Body of pancreas (tissue), 4 donors: Measurements from ENCODE around the gene NOTCH4. TPM values are rescaled to one million over a fixed set of nuclear protein-coding genes. Genes with fewer than 3 reads are reported as not detected.

Experiments used
- ATAC-seq: fragments of 150-250 bp; one replicate; pipeline ENCODE4 v1.9.1; 2016
- DNase-seq, 4 donors: peaks; one replicate each; pipeline ENCODE4 v3.0.0-alpha.2; 2019
- H3K27ac ChIP-seq, 4 donors: fragments of 200-600 bp; sonication (generic); 1 replicate in 3 of 4; 2 replicates in 1 of 4; pipeline versions ENCODE4 v1.5.1 to v1.6.1; 2016 to 2019; ENCODE audit warnings: mild to moderate bottlenecking in 1 of 4, mixed read lengths in 1 of 4, moderate library complexity in 1 of 4
- H3K27me3 ChIP-seq, 2 donors: fragments of 200-600 bp; sonication (generic); one replicate each; pipeline ENCODE4 v1.6.0; 2016; ENCODE audit warnings: mild to moderate bottlenecking in 1 of 2
- H3K36me3 ChIP-seq, 2 donors: fragments of 200-600 bp; sonication (generic); replicated peaks in 1 of 2; 2 replicates each; pipeline ENCODE4 v1.5.1; 2016; ENCODE audit warnings: low read depth in 2 of 2; ENCODE audit not compliant: insufficient read depth in 1 of 2
- H3K4me1 ChIP-seq: fragments of 200-600 bp; sonication (generic); one replicate; pipeline ENCODE4 v1.6.0; 2016
- H3K4me3 ChIP-seq, 2 donors: fragments of 200-600 bp; sonication (generic); 1 replicate in 1 of 2; 2 replicates in 1 of 2; pipeline ENCODE4 v1.5.1; 2016 to 2019
- H3K9me3 ChIP-seq, 3 donors: fragments of 200-600 bp; sonication (generic); 1 replicate in 2 of 3; 2 replicates in 1 of 3; pipeline ENCODE4 v1.5.1; 2016
- CTCF ChIP-seq, 7 experiments: fragments of 450-650 bp in 4 of 7; fragments of 200-600 bp in 3 of 7; sonication (generic) in 3 of 7; IDR thresholded peaks; one replicate each; pipeline ENCODE4 v1.5.1; 2016 to 2019; ENCODE audit warnings: antibody characterized with exemption in 7 of 7
- POLR2A ChIP-seq, 3 donors: fragments of 450-650 bp; IDR thresholded peaks; one replicate each; pipeline ENCODE4 v1.6.1; 2016; ENCODE audit warnings: antibody characterized with exemption in 3 of 3, mild to moderate bottlenecking in 2 of 3
- WGBS, 2 donors: methylation state at CpG; one replicate each; pipeline ENCODE4 v1.1.5; 2017; 5-methylcytosine and 5-hydroxymethylcytosine counted together
- intact Hi-C: fragments of 100-400 bp; cut with DNase I; formaldehyde crosslinking; loops from one replicate; pipeline ENCODE4 v1.15.1; 2023
- total RNA-seq, 2 donors: library from RNA; depleted of rRNA; stranded (reverse); fragments of >200 nt; gene quantifications; one replicate each; pipeline ENCODE4 v1.1.0, GENCODE V29; 2016

Gene NOTCH4
- total RNA-seq, 2 donors from 2014 or later = 10.6 to 48.1 TPM

DNA sequence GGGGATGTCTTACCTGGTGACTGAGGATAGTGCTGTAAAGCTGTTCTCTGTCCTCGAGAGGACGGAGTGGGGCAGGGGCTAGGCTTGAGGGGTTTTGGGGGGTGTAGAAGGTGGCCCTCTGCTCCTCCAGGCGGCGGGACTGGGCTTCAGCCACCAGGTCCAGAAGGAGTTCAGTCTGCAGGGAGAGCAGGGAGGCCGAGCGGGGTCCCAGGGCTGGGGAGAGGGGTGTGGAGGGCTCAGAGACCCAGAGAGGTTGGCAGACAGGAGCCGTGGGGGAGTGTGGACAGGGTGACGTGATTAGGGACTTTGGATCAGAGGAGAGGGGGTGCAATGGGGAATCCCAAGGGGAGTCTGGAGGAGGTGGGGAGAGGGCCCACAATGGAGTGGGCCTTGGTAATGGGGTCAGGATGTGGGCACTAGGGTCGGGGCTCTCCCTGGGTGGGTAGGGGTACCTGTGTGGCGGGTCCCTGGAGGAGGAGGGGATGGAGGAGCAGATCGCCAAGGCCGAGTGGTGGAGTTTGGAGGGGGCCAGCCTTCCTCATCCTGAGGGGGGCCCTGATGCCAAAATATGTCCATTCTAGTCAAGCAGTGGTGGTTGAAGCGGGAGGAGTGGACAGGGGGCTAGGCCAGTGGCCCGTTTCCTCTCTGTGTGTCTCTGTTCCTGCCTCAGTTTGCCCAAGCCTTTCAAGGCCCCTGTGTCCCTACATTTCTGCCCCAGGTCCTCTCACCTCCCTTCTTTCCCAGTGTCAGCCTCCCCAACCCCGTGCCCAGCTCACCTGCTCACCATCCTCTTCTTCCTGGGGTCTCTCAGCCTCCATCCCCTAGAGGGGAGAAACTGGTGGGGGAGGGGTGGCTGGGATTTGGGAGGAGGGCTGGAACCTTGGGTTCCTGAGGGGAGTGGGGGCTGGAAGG lies 31.9 kb downstream of the NOTCH4 start:
- Histone ChIP-seq H3K4me1 (peaks cover 37% of the 10 kb centered on the region), H3K36me3 (no peaks in the 10 kb centered on the region), H3K9me3 (no peaks in the 10 kb centered on the region), H3K27ac (peak overlapping the region in 3 of 4 donors; percentile 1 to 88 (median 86)), H3K27me3 (no peaks in the 10 kb centered on the region), H3K4me3 (no peak overlapping the region)
- TF ChIP-seq CTCF (IDR thresholded peaks at IDR 0.05) (no peak), POLR2A (IDR thresholded peaks at IDR 0.05) (no peak)
- intact Hi-C loops = no loop called here
- DNase-seq = peak in 1 of 4 donors; percentile 10
- ATAC-seq = no peak
- 53 to 69% methylated on average over 15 of the region's 15 CpGs for WGBS, 2 donors

- no peak for ATAC-seq
- Histone ChIP-seq H3K27me3 (no peaks in the 10 kb centered on the region), H3K4me1 (peaks cover 36% of the 10 kb centered on the region), H3K36me3 (peaks cover 0 to 2% of the 10 kb centered on the region in 2 donors), H3K27ac (peak overlapping the region; percentile 86 to 97 (median 89)), H3K4me3 (no peak overlapping the region), H3K9me3 (no peaks in the 10 kb centered on the region)
- intact Hi-C loops = no loop called here
- WGBS, 2 donors = 64 to 68% methylated on average over 6 of the region's 8 CpGs
- no peak for TF ChIP-seq POLR2A (IDR thresholded peaks at IDR 0.05)
- TF ChIP-seq CTCF (IDR thresholded peaks at IDR 0.05) = no peak
- DNase-seq = no peak
Measured at GRCh38 chr6:32190911-32191677, 32.8 kb downstream of the NOTCH4 start.

DNA sequence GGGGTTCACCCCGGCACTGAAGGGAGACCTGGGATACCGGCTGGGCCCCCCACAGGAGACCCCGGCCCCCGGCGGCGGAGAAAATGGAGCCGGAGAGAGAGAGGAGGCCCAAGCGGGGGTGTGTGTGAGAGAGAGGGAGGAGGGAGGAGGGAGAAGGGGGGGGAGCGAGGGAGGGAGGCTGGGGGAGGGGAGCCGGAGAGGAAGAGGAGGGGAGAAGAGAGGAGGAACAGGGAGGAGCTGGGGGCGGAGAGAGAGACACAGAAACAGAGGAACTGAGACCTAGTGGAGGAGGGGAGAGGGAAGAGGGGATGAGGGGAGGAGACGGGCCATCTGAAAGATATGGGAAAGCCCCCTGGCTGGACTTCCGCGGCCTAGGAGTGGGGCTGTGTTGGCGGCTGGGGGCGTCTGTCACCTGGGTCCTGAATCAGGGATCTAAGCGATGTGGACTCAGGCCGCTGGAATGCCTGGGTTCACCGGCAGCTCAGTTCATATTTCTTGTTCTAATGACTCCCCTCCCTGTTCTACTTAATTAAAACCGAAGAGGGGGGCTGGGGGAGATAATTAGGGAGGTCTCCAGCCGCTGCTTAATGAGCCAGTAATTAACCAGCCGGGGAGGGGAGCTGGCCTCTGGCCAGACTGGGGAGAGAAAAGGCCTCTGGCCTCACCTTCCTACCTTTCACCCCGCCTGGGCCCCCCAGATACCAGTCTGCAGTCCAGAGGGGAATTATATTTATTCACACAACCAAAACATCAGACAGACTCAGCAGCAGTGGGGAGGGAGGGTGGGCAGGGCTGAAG lies 33.6 kb downstream of the NOTCH4 start, which contains the start of gene PBX2:
Gene PBX2 (minus strand): TSS at position 149 of the 798 bp plus-strand sequence. CDS start 287 bp downstream, outside the sequence.
- Histone ChIP-seq H3K27me3 (no peaks in the 10 kb centered on the region), H3K4me3 (peak within 1 kb of the TSS; percentile 42 to 90), H3K9me3 (no peaks in the 10 kb centered on the region), H3K4me1 (peaks cover 41% of the 10 kb centered on the region), H3K36me3 (peaks cover 0 to 2% of the 10 kb centered on the region in 2 donors), H3K27ac (peak within 1 kb of the TSS; percentile 86 to 97 (median 89))
- 1 to 2% methylated on average over 13 to 22 of the region's 23 CpGs for WGBS, 2 donors
- ATAC-seq (peak; percentile 85), DNase-seq (peak; percentile 88 to 94 (median 90))
- peak in 2 of 3 donors; percentile 72 to 84 for TF ChIP-seq POLR2A (IDR thresholded peaks at IDR 0.05)
- TF ChIP-seq CTCF (IDR thresholded peaks at IDR 0.05) = no peak
- intact Hi-C loops = no loop called here

GRCh38 chr6:32189742-32190053 lies 34.2 kb downstream of the NOTCH4 start:
- WGBS, 2 donors = 0% methylated on average over 3 of the region's 23 CpGs; no CpG with 5 or more reads in 1 of the 2 donors
- peak overlapping the region; percentile 86 to 97 (median 89) for H3K27ac ChIP-seq
- no peak for ATAC-seq

More at GRCh38 chr6:32189742-32190053, 34.2 kb downstream of the NOTCH4 start:
- no peak for TF ChIP-seq CTCF (IDR thresholded peaks at IDR 0.05)
- peak overlapping the region; percentile 42 to 90 for H3K4me3 ChIP-seq
- no peaks in the 10 kb centered on the region for H3K27me3 ChIP-seq
- H3K4me1 ChIP-seq = peaks cover 36% of the 10 kb centered on the region
- intact Hi-C loops = no loop called here
- DNase-seq = no peak
- H3K9me3 ChIP-seq = no peaks in the 10 kb centered on the region
- H3K36me3 ChIP-seq = peaks cover 0 to 2% of the 10 kb centered on the region in 2 donors
